ENCODE measurements around the gene CCDC27. TPM values are rescaled to one million over a fixed set of nuclear protein-coding genes. Genes with fewer than 3 reads are reported as not detected.

CCDC27 gene
- total and polyA plus RNA-seq, 2 of the 8 experiments (the other 6 are each of a cell fraction or from before 2014, with no cell fraction given), result 0.15 TPM; not detected in 1

DNA sequence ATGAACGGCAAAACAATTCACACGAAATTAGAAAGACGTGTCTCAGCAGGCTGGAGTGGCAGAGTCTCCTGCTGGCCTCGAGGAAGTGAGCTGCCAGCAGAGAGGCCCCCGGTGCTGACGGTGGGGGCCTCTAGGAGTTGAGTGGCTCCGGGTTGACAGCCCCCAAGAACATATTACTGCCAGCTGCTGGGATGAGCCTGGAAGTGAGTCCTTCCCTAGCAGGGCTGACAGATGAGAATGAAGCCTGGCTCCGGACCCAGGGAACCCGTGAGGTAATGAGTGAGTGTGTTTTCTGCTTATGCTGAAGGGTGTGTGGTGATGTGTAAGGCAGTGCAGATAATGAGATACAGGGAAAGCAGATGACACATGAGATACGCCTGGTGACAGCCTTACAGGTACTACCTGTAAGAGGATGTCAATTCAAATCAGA is 67.5 kb downstream of the CCDC27 start (continued):
- TF ChIP-seq, protein P1, sequence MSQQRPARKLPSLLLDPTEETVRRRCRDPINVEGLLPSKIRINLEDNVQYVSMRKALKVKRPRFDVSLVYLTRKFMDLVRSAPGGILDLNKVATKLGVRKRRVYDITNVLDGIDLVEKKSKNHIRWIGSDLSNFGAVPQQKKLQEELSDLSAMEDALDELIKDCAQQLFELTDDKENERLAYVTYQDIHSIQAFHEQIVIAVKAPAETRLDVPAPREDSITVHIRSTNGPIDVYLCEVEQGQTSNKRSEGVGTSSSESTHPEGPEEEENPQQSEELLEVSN (IDR thresholded peaks at IDR 0.05), result no peak
- TF ChIP-seq KDM4A (IDR thresholded peaks at IDR 0.05; ENCODE audit: low read depth, low read length, severe bottlenecking), result no peak
- TF ChIP-seq CBX8 (IDR thresholded peaks at IDR 0.05; ENCODE audit: borderline replicate concordance, low read depth, low read length), result no peak
- TF ChIP-seq SUZ12 (IDR thresholded peaks at IDR 0.05; ENCODE audit: low read length), result no peak
- no peak for TF ChIP-seq SIRT6 (IDR thresholded peaks at IDR 0.05; ENCODE audit: low read length)
- no peak for TF ChIP-seq SP4 (IDR thresholded peaks at IDR 0.05; ENCODE audit: low read length)

All from H1 (cell line).